Measurements from ENCODE around the gene PHETA1. TPM values are rescaled to one million over a fixed set of nuclear protein-coding genes. Genes with fewer than 3 reads are reported as not detected.

The PHETA1 gene
- total RNA-seq, 4 donors from 2014 or later, result 8.7 to 16.7 (median 14.5) TPM

DNA sequence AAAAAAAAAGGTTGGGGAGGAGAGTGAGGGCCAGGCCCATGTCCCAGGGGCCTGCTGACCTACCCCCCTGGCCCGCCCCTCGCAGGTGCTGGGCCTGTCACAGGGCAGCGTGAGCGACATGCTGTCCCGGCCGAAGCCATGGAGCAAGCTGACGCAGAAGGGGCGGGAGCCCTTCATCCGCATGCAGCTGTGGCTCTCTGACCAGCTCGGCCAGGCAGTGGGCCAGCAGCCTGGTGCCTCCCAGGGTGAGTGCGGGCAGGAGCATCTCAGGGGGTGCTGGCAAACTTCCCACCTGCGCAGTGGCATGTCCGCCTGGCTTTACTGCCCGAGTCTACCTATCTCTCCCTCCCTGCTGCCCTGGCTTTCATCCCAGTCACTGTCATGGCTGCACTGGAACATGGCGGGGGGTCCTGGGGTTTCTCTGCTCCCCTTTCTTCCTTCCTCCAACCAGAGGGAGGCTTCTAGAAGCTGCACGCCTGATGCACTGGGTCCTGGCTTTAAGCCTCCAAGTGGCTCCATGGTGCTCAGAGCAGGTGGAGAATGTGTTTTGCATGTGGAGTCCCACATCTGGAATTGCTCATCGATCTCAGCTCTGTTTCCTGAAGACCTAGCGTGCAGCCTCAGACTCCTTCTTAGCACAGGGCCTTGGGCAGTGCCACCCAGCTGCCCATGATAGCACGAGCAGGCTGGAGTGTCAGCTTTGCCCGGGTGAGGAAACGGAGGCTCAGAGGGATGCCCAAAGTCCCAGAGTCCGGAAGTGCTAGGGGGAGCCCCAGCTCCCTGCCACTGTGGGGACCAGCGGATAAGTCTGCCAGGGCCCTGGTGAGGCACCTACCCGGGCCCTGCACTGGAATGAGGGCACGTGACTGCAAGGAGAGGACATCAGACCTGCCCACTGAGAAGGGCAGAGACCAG lies 46.3 kb downstream of the PHETA1 start:
- Histone ChIP-seq H3K27ac (no peak overlapping the region), H3K36me3 (no peaks in the 10 kb centered on the region), H3K27me3 (no peaks in the 10 kb centered on the region), H3K4me3 (no peak overlapping the region), H3K4me1 (no peaks in the 10 kb centered on the region), H3K9me3 (no peaks in the 10 kb centered on the region)
- intact Hi-C loops (cut with DNase I; ENCODE audit: low total_unique reads), result no loop called here
- in situ Hi-C loops (cut with MboI; ENCODE audit: low sequenced_read_pairs in 4 of 4), result loop anchor here in 2 of 4 donors (25.0 kb wide), 2 partner anchors 385 to 435 kb away; no protein-coding TSS in a partner anchor
- ATAC-seq (no peak), DNase-seq (no peak)
- TF ChIP-seq POLR2A (IDR thresholded peaks at IDR 0.05), result no peak
- TF ChIP-seq, protein P1, sequence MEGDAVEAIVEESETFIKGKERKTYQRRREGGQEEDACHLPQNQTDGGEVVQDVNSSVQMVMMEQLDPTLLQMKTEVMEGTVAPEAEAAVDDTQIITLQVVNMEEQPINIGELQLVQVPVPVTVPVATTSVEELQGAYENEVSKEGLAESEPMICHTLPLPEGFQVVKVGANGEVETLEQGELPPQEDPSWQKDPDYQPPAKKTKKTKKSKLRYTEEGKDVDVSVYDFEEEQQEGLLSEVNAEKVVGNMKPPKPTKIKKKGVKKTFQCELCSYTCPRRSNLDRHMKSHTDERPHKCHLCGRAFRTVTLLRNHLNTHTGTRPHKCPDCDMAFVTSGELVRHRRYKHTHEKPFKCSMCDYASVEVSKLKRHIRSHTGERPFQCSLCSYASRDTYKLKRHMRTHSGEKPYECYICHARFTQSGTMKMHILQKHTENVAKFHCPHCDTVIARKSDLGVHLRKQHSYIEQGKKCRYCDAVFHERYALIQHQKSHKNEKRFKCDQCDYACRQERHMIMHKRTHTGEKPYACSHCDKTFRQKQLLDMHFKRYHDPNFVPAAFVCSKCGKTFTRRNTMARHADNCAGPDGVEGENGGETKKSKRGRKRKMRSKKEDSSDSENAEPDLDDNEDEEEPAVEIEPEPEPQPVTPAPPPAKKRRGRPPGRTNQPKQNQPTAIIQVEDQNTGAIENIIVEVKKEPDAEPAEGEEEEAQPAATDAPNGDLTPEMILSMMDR (IDR thresholded peaks at IDR 0.05 in 4 of 5, conservative IDR thresholded peaks at IDR 0.05 in 1 of 5), result no peak

DNA sequence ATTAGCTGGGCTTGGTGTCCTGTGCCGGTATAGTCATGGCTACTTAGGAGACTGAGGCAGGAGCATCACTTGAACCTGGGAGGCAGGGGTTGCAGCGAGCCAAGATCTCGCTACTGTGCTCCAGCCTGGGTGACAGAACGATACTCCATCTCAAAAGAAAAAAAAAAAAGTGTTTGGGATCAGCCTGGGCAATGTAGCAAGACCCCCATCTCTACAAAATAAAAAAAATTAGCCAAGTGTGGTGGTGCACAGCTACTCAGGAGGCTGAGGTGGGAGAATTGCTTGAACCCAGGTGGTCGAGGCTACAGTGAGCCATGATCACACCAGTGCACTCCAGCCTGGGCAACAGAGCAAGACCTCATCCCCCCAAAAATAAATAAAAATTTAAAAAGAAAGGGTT lies 47.6 kb downstream of the PHETA1 start:
- DNase-seq, result no peak
- Histone ChIP-seq H3K4me3 (no peak overlapping the region), H3K27ac (no peak overlapping the region), H3K36me3 (no peaks in the 10 kb centered on the region), H3K9me3 (no peaks in the 10 kb centered on the region), H3K4me1 (no peaks in the 10 kb centered on the region), H3K27me3 (no peaks in the 10 kb centered on the region)
- intact Hi-C loops (cut with DNase I; ENCODE audit: low total_unique reads), result no loop called here
- ATAC-seq, result no peak
- TF ChIP-seq, protein P1 (IDR thresholded peaks at IDR 0.05 in 4 of 5, conservative IDR thresholded peaks at IDR 0.05 in 1 of 5), result no peak
- no peak for TF ChIP-seq POLR2A (IDR thresholded peaks at IDR 0.05)
- in situ Hi-C loops (cut with MboI; ENCODE audit: low sequenced_read_pairs in 4 of 4), result loop anchor here in 2 of 4 donors (25.0 kb wide), 2 partner anchors 384 to 434 kb away; no protein-coding TSS in a partner anchor

DNA sequence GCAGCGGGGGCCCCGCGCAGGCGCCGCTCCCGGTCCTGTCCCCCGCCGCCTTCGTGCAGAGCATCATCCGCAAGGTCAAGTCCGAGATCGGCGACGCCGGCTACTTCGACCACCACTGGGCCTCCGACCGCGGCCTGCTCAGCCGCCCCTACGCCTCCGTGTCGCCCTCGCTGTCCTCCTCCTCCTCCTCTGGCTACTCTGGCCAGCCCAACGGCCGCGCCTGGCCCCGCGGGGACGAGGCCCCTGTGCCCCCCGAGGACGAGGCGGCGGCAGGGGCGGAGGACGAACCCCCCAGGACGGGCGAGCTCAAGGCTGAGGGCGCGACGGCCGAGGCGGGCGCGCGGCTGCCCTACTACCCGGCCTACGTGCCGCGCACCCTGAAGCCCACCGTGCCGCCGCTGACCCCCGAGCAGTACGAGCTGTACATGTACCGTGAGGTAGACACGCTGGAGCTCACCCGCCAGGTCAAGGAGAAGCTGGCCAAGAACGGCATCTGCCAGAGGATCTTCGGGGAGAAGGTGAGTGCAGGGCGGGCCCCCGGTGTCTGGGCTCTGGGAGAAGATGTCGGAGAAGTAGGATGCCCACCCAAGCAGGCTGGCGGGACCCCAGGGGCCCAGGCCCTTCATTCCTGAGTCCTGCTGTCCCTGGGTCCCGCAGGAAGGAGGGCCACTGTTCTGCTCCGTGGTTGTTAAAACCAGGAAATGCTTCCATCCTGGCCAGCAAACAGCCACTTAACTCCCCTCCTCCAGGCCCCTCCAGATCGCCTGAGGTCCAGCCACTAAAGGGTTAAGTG lies 48.4 kb downstream of the PHETA1 start:
- Histone ChIP-seq H3K27me3 (no peaks in the 10 kb centered on the region), H3K4me1 (no peaks in the 10 kb centered on the region), H3K27ac (no peak overlapping the region), H3K4me3 (no peak overlapping the region), H3K9me3 (no peaks in the 10 kb centered on the region), H3K36me3 (no peaks in the 10 kb centered on the region)
- DNase-seq, result no peak
- TF ChIP-seq, protein P1 (IDR thresholded peaks at IDR 0.05 in 4 of 5, conservative IDR thresholded peaks at IDR 0.05 in 1 of 5), result no peak
- no peak for TF ChIP-seq POLR2A (IDR thresholded peaks at IDR 0.05)
- in situ Hi-C loops (cut with MboI; ENCODE audit: low sequenced_read_pairs in 4 of 4), result loop anchor here in 2 of 4 donors (25.0 kb wide), 2 partner anchors 383 to 433 kb away; no protein-coding TSS in a partner anchor
- ATAC-seq, result no peak
- intact Hi-C loops (cut with DNase I; ENCODE audit: low total_unique reads), result no loop called here

DNA sequence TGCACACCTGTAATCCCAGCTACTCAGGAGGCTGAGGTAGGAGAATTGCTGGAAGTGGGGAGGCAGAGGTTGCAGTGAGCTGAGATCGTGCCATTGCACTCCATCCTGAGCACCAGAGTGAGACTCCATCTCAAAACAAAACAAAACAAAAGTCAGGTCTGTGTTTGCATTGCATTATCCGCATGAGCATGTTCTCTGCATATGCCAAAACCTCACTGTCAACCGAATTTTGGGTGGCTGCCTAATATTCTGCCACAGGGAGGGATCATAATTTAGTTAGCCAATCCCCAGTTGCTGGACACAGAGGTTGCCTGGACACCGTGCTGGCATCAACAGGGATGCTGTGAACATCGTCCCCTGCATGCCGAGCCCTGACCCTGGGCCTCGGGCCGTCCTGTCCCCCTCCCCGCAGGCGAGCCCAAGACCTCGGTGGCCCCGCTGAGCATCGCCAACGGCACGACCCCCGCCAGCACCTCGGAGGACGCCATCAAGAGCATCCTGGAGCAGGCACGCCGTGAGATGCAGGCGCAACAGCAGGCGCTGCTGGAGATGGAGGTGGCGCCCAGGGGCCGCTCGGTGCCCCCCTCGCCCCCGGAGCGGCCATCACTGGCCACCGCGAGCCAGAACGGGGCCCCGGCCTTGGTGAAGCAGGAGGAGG lies 49.2 kb downstream of the PHETA1 start:
- Histone ChIP-seq H3K4me1 (no peaks in the 10 kb centered on the region), H3K9me3 (no peaks in the 10 kb centered on the region), H3K27ac (no peak overlapping the region), H3K4me3 (no peak overlapping the region), H3K27me3 (no peaks in the 10 kb centered on the region), H3K36me3 (no peaks in the 10 kb centered on the region)
- TF ChIP-seq POLR2A (IDR thresholded peaks at IDR 0.05), result no peak
- ATAC-seq, result no peak
- in situ Hi-C loops (cut with MboI; ENCODE audit: low sequenced_read_pairs in 4 of 4), result loop anchor here (10.0 to 25.0 kb wide), 4 partner anchors 382 to 432 kb away; no protein-coding TSS in a partner anchor
- intact Hi-C loops (cut with DNase I; ENCODE audit: low total_unique reads), result no loop called here
- DNase-seq, result no peak

Measured in gastrocnemius medialis (tissue), 4 donors.